HEK293T (cell line): ENCODE results near the gene NT5M.

ENCODE experiments used
- CTCF ChIA-PET: fragments of 350-600 bp; formaldehyde crosslinking; extraction: SDS; loops from one replicate; lab custom pipeline; 2021; ENCODE audit warnings: antibody characterized with exemption, inconsistent platforms; lab: Yijun Ruan, JAX
- POLR2A ChIA-PET: fragments of 350-600 bp; formaldehyde crosslinking; extraction: SDS; loops from one replicate; lab custom pipeline; 2020; ENCODE audit warnings: antibody characterized with exemption, inconsistent platforms; lab: Yijun Ruan, JAX
- DNase-seq: peaks from one replicate; pipeline ENCODE4 v3.0.0; 2012; ENCODE audit warnings: mixed read lengths; ENCODE audit errors: extremely low spot score
- ARNT ChIP-seq: fragments of 450-650 bp; IDR thresholded peaks from 2 replicates; pipeline ENCODE4 v1.6.1; 2017; ENCODE audit warnings: mild to moderate bottlenecking
- BHLHE40 ChIP-seq: fragments of 450-650 bp; IDR thresholded peaks from 2 replicates; pipeline ENCODE4 v1.6.1; 2016; ENCODE audit warnings: mild to moderate bottlenecking, moderate library complexity, borderline replicate concordance
- CTBP1 ChIP-seq: fragments of 450-650 bp; IDR thresholded peaks from 2 replicates; pipeline ENCODE4 v1.6.1; 2016; ENCODE audit warnings: borderline replicate concordance
- ELF4 ChIP-seq: fragments of 450-650 bp; IDR thresholded peaks from 2 replicates; pipeline ENCODE4 v1.6.1; 2017; ENCODE audit warnings: antibody characterized with exemption
- FOXA1 ChIP-seq: fragments of 450-650 bp; IDR thresholded peaks from 2 replicates; pipeline ENCODE4 v1.6.1; 2016; ENCODE audit warnings: mild to moderate bottlenecking
- FOXK2 ChIP-seq: fragments of 450-650 bp; IDR thresholded peaks from 2 replicates; pipeline ENCODE4 v1.6.1; 2016; ENCODE audit warnings: mild to moderate bottlenecking
- FOXM1 ChIP-seq: fragments of 450-650 bp; IDR thresholded peaks from 2 replicates; pipeline ENCODE4 v1.6.1; 2017; ENCODE audit warnings: mild to moderate bottlenecking, borderline replicate concordance
- HDGF ChIP-seq: fragments of 450-650 bp; IDR thresholded peaks from 2 replicates; pipeline ENCODE4 v1.6.1; 2017; ENCODE audit warnings: antibody characterized with exemption, borderline replicate concordance
- L3MBTL2 ChIP-seq: fragments of 450-650 bp; conservative IDR thresholded peaks from 2 replicates; pipeline ENCODE4 v1.6.1; 2016; ENCODE audit warnings: mild to moderate bottlenecking
- LEF1 ChIP-seq: fragments of 450-650 bp; IDR thresholded peaks from 2 replicates; pipeline ENCODE4 v1.6.1; 2017; ENCODE audit warnings: mild to moderate bottlenecking, borderline replicate concordance
- NFRKB ChIP-seq: fragments of 450-650 bp; IDR thresholded peaks from 2 replicates; pipeline ENCODE4 v1.6.1; 2016; ENCODE audit warnings: mild to moderate bottlenecking, moderate library complexity
- SP1 ChIP-seq: fragments of 450-650 bp; IDR thresholded peaks from 2 replicates; pipeline ENCODE4 v1.6.1; 2017
- SUZ12 ChIP-seq: fragments of 450-650 bp; IDR thresholded peaks from 2 replicates; pipeline ENCODE4 v1.6.1; 2016; ENCODE audit warnings: mild to moderate bottlenecking
- TARDBP ChIP-seq: fragments of 450-650 bp; IDR thresholded peaks from 2 replicates; pipeline ENCODE4 v1.6.1; 2016
- ZNF384 ChIP-seq: fragments of 450-650 bp; IDR thresholded peaks from 2 replicates; pipeline ENCODE4 v1.6.1; 2016
- TF ChIP-seq, protein P1 (sequence below): fragments of 450-650 bp; IDR thresholded peaks from 2 replicates; pipeline ENCODE4 v1.6.1; 2016

Gene NT5M

DNA sequence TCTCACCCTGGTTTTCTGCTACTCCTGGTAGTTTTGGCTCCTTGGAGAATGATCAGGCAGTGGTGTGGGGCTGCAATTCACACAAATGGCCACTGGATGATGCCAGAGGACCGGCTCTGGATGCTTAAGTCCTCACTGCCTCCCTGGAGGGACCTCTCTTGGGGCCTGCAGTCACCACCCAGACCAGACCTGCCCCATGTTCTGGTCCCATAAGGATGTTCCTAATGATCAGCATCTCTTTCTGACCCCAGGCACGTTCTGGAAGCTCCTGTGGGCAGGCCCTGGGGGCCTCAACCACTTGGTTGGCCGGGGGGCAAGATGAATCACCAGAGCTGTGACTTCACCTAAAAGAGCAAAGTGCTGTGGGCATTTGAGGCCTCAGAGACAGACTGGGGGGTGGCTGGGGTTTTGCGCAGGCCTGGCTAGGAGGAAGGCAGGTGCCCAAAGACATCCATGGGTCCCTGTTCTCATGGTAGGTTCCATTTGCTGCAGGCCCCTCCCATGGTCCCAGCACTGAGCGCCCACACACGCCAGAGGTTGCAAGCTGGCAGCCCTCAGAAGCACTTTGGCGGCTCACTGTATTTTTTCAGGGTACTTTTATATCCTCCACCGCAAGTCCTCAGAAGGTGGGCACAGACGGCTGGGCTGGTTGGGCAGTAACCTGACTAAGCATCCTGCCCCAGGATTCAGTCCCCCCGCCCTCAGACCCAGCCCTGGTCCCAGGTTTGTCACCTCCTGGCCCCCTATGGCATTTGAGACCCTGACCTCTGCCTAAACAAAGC, 53.2 kb downstream of the NT5M start:
- ChIA-PET POLR2A (no interaction called here), CTCF (interaction anchor here (0.6 to 1.0 kb wide), 4 partner anchors 141 to 1580 kb away, joined by 3 to 4 read pairs (median 3); no protein-coding TSS in a partner anchor)
- no peak for TF ChIP-seq ELF4
- no peak for TF ChIP-seq SP1
- TF ChIP-seq HDGF: no peak
- no peak for TF ChIP-seq ZNF384
- TF ChIP-seq SUZ12: no peak
- TF ChIP-seq ARNT: no peak
- peak; percentile 86 for DNase-seq

GRCh38 chr17:17356931-17357270, 53.7 kb downstream of the NT5M start:
- POLR2A ChIA-PET: no interaction called here
- CTCF ChIA-PET: interaction anchor here (0.7 to 1.0 kb wide), 2 partner anchors 148 to 285 kb away, joined by 3 to 4 read pairs; no protein-coding TSS in a partner anchor
- no peak for DNase-seq
- TF ChIP-seq L3MBTL2: no peak

- ChIA-PET POLR2A (no interaction called here), CTCF (interaction anchor here (0.6 to 1.5 kb wide), 2 partner anchors 139 to 213 kb away, joined by 3 to 4 read pairs; no protein-coding TSS in a partner anchor)
- TF ChIP-seq NFRKB (no peak), ELF4 (no peak), HDGF (no peak), BHLHE40 (no peak), LEF1 (no peak), ARNT (no peak)
- TF ChIP-seq, protein P1, sequence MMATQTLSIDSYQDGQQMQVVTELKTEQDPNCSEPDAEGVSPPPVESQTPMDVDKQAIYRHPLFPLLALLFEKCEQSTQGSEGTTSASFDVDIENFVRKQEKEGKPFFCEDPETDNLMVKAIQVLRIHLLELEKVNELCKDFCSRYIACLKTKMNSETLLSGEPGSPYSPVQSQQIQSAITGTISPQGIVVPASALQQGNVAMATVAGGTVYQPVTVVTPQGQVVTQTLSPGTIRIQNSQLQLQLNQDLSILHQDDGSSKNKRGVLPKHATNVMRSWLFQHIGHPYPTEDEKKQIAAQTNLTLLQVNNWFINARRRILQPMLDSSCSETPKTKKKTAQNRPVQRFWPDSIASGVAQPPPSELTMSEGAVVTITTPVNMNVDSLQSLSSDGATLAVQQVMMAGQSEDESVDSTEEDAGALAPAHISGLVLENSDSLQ: no peak
- DNase-seq: no peak
These were observed 55.0 kb downstream of the NT5M start for GRCh38 chr17:17358060-17358751.

DNA sequence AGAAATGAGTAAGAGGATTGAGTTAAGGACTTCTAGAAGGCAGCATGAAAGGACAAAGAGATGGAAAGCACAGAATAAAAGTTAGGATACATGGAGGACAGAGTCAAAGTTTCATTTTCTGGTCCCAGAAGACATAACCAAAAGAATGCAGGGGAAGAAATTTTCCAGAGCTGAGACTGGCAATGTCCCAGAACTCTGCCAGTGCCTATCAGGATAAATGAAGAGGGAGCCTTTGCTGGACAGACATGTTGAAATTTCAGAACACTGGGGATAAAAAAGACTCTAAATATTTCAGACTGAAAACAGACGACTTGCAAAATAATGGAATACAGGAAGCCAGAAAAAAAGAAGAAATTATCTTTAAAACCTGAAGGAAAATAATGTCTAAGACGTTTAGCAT, 55.7 kb downstream of the NT5M start:
- DNase-seq: no peak
- POLR2A ChIA-PET: no interaction called here

GRCh38 chr17:17359271-17359670, 56.1 kb downstream of the NT5M start:
- CTCF ChIA-PET: interaction anchor here (1.5 kb wide), 1 partner anchor 138 kb away, joined by 4 read pairs; no protein-coding TSS in a partner anchor

More for the DNA sequence above, 55.7 kb downstream of the NT5M start:
- CTCF ChIA-PET: interaction anchor here (1.5 kb wide), 1 partner anchor 138 kb away, joined by 4 read pairs; no protein-coding TSS in a partner anchor
- TF ChIP-seq TARDBP: no peak
- no peak for TF ChIP-seq SUZ12
- no peak for TF ChIP-seq NFRKB
- TF ChIP-seq BHLHE40: no peak
- TF ChIP-seq FOXK2: no peak
- no peak for TF ChIP-seq ELF4
- TF ChIP-seq SP1: no peak
- no peak for TF ChIP-seq ARNT
- no peak for TF ChIP-seq LEF1
- no peak for TF ChIP-seq CTBP1
- no peak for TF ChIP-seq L3MBTL2
- no peak for TF ChIP-seq FOXM1
- no peak for TF ChIP-seq HDGF
- TF ChIP-seq FOXA1: no peak
- TF ChIP-seq ZNF384: no peak
- TF ChIP-seq, protein P1: no peak

More at GRCh38 chr17:17359271-17359670, 56.1 kb downstream of the NT5M start:
- TF ChIP-seq LEF1 (no peak), CTBP1 (no peak), FOXK2 (no peak), FOXA1 (no peak), TARDBP (no peak), FOXM1 (no peak), L3MBTL2 (no peak), ARNT (no peak), SP1 (no peak), NFRKB (no peak), BHLHE40 (no peak), ZNF384 (no peak), ELF4 (no peak), HDGF (no peak), SUZ12 (no peak)
- TF ChIP-seq, protein P1: no peak
- POLR2A ChIA-PET: no interaction called here
- no peak for DNase-seq
